HEK293 (cell line): Measurements from ENCODE around the gene CATSPERE.

Source experiments
- CTCF ChIP-seq: fragments of 450-650 bp; formaldehyde crosslinking; IDR thresholded peaks from 2 replicates; pipeline ENCODE4 v1.5.1; 2016; ENCODE audit warnings: missing biosample characterization, missing genetic modification characterization
- REST ChIP-seq: fragments of 450-650 bp; formaldehyde crosslinking; IDR thresholded peaks from 2 replicates; pipeline ENCODE4 v1.5.1; 2016; ENCODE audit warnings: missing biosample characterization, missing genetic modification characterization
- YY1 ChIP-seq: fragments of 450-650 bp; formaldehyde crosslinking; IDR thresholded peaks from 2 replicates; pipeline ENCODE4 v1.5.1; 2018; ENCODE audit warnings: missing biosample characterization, missing genetic modification characterization
- ZBTB7A ChIP-seq: fragments of 450-650 bp; formaldehyde crosslinking; IDR thresholded peaks from 2 replicates; pipeline ENCODE4 v1.5.1; 2016; ENCODE audit warnings: low read depth, missing biosample characterization, missing genetic modification characterization
- ZNF10 ChIP-seq: fragments of 450-650 bp; formaldehyde crosslinking; IDR thresholded peaks from 2 replicates; pipeline ENCODE4 v1.5.1; 2017; ENCODE audit warnings: missing biosample characterization, missing genetic modification characterization
- ZNF24 ChIP-seq: fragments of 450-650 bp; formaldehyde crosslinking; IDR thresholded peaks from 2 replicates; pipeline ENCODE4 v1.5.1; 2016; ENCODE audit warnings: missing biosample characterization, missing genetic modification characterization
- ZNF248 ChIP-seq: fragments of 450-650 bp; formaldehyde crosslinking; IDR thresholded peaks from 2 replicates; pipeline ENCODE4 v1.5.1; 2017; ENCODE audit warnings: missing biosample characterization, missing genetic modification characterization
- ZNF274 ChIP-seq, 2 experiments: fragments of 200-500 bp in 1 of 2; fragments of 450-650 bp in 1 of 2; sonication (Bioruptor generic) in 1 of 2; formaldehyde crosslinking in 1 of 2; IDR thresholded peaks; 2 replicates each; pipeline versions ENCODE4 v1.5.1 to v1.6.1; 2014 to 2016; ENCODE audit warnings: borderline replicate concordance in 1 of 2, inconsistent platforms in 1 of 2, low read length in 1 of 2, missing biosample characterization in 1 of 2, missing genetic modification characterization in 1 of 2
- ZNF747 ChIP-seq: fragments of 450-650 bp; formaldehyde crosslinking; IDR thresholded peaks from 2 replicates; pipeline ENCODE4 v1.5.1; 2016; ENCODE audit warnings: missing biosample characterization, missing genetic modification characterization
- ZNF785 ChIP-seq: fragments of 450-650 bp; formaldehyde crosslinking; IDR thresholded peaks from 2 replicates; pipeline ENCODE4 v1.5.1; 2016; ENCODE audit warnings: missing biosample characterization, missing genetic modification characterization
- ZNF791 ChIP-seq: fragments of 450-650 bp; formaldehyde crosslinking; IDR thresholded peaks from 2 replicates; pipeline ENCODE4 v1.5.1; 2016; ENCODE audit warnings: missing biosample characterization, missing genetic modification characterization
- ZNF792 ChIP-seq: fragments of 450-650 bp; formaldehyde crosslinking; IDR thresholded peaks from 2 replicates; pipeline ENCODE4 v1.5.1; 2016; ENCODE audit warnings: missing biosample characterization, missing genetic modification characterization
- ZXDB ChIP-seq: fragments of 450-650 bp; formaldehyde crosslinking; IDR thresholded peaks from 2 replicates; pipeline ENCODE4 v1.5.1; 2016; ENCODE audit warnings: missing biosample characterization, missing genetic modification characterization

- TF ChIP-seq CTCF (tag by site-specific recombination) (no peak), ZNF274 (IDR thresholded peaks at IDR 0.05; ENCODE audit: low read length) (no peak), ZNF274 (tag by site-specific recombination; IDR thresholded peaks at IDR 0.05; ENCODE audit: borderline replicate concordance) (no peak), ZXDB (tag by site-specific recombination) (no peak), ZNF792 (tag by site-specific recombination) (no peak), ZNF10 (tag by site-specific recombination) (no peak), ZNF791 (no peak), ZNF747 (no peak), REST (tag by site-specific recombination) (no peak), ZBTB7A (tag by site-specific recombination) (no peak), ZNF785 (tag by site-specific recombination) (no peak), ZNF248 (no peak), YY1 (tag by site-specific recombination) (no peak), ZNF24 (no peak)
Measured at GRCh38 chr1:244672946-244673682, 212.0 kb downstream of the CATSPERE start.
